SH-SY5Y (cell line): ENCODE measurements around the gene ITLN1.

ENCODE experiments used
- GATA2 ChIP-seq: IDR thresholded peaks from 2 replicates; pipeline ENCODE4 v1.6.1; 2011; ENCODE audit warnings: mild to moderate bottlenecking, low read depth, low read length
- GATA3 ChIP-seq: IDR thresholded peaks from 2 replicates; pipeline ENCODE4 v1.6.1; 2011; ENCODE audit warnings: low read depth, mild to moderate bottlenecking, low read length, moderate library complexity

- TF ChIP-seq GATA3 (no peak), GATA2 (no peak)
Measured at GRCh38 chr1:160879056-160879455, 5.9 kb downstream of the ITLN1 start.
